VCaP (cell line): ENCODE results near the gene PITX3.

Experiments
- H3K27ac ChIP-seq: fragments of 450-650 bp; 2 replicates; pipeline ENCODE4 v1.5.1; 2017
- TF ChIP-seq, protein P1 (sequence below): fragments of 450-650 bp; conservative IDR thresholded peaks from 2 replicates; pipeline ENCODE4 v1.5.1; 2017; ENCODE audit warnings: mild to moderate bottlenecking, moderate library complexity

Gene PITX3

DNA sequence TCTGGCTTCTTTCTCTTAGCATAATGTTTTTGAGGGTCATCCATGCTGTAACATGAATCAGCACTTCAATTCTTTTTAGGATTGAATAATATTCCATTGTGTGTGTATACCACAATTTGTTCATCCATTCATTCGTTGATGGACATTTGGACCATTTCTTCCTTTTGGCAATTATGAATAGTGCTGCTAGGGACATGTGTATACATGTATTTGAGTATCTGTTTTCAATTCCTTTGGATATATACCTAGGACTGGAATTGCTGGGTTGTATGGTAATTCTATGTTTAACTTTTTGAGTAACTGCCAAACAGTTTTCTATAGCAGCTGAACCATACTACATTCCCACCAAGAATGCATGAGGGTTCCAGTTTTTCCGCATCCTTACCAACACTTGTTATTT is 43.2 kb upstream of the PITX3 start:
- no peak overlapping the region for H3K27ac ChIP-seq
- TF ChIP-seq, protein P1, sequence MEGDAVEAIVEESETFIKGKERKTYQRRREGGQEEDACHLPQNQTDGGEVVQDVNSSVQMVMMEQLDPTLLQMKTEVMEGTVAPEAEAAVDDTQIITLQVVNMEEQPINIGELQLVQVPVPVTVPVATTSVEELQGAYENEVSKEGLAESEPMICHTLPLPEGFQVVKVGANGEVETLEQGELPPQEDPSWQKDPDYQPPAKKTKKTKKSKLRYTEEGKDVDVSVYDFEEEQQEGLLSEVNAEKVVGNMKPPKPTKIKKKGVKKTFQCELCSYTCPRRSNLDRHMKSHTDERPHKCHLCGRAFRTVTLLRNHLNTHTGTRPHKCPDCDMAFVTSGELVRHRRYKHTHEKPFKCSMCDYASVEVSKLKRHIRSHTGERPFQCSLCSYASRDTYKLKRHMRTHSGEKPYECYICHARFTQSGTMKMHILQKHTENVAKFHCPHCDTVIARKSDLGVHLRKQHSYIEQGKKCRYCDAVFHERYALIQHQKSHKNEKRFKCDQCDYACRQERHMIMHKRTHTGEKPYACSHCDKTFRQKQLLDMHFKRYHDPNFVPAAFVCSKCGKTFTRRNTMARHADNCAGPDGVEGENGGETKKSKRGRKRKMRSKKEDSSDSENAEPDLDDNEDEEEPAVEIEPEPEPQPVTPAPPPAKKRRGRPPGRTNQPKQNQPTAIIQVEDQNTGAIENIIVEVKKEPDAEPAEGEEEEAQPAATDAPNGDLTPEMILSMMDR, result no peak

DNA sequence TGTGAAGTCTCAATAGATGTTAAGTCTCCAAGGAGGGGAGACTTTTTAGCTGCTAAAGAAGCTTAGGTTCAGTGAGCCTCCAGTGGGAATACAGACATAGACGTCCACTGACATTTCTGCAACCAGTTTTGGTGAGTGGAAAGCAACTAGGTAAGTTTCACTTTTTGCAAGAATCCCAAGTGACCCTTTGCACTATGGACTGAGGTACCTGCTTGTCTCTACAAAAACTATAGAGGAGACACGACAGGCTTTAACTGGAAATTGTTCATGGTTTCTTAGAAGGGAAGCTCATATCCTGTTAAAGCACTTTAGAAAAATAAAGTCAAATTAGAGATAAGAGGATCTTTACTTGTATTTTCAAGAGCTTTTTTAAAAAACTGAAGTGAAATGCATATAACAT is 42.6 kb upstream of the PITX3 start:
- no peak overlapping the region for H3K27ac ChIP-seq
- TF ChIP-seq, protein P1, result no peak

DNA sequence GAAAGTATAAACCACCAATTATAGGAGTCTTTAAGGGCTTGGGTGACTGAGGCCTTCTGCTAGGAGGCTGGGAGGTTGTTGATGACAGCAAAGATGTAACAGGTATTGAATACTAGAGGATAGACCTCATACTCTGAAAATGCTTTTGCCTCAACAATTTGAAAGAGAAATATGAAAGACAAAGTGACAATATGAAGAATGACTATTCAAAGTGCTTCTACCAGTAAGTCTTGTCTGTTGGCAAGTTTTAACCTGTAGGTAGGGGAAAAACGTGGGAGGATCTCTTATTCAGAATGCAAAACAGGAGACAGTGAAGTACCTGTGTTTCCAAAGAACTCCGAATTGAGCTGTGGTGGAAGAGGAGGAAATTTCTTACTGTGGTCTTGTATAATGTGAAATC is 42.2 kb upstream of the PITX3 start:
- H3K27ac ChIP-seq, result no peak overlapping the region
- TF ChIP-seq, protein P1, result no peak

DNA sequence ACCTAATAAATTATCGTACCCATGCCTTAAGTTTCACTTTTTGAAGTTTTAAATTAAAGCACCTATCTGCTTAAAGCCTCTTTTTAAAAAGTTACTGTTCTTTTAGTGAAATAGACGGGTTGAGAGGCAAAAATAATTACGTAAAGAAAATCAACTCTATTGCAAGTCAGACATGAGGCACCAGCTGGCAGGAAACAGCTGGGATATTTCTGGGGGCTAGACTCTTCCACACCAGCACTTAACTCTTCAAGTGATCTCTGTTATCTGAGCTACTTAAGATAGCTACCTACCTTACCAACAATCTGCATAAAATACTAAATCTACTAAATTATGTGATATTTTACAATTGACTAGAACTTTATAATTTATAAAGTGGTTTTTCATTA is 39.8 kb upstream of the PITX3 start:
- TF ChIP-seq, protein P1, result no peak
- peak overlapping the region; percentile 28 for H3K27ac ChIP-seq

DNA sequence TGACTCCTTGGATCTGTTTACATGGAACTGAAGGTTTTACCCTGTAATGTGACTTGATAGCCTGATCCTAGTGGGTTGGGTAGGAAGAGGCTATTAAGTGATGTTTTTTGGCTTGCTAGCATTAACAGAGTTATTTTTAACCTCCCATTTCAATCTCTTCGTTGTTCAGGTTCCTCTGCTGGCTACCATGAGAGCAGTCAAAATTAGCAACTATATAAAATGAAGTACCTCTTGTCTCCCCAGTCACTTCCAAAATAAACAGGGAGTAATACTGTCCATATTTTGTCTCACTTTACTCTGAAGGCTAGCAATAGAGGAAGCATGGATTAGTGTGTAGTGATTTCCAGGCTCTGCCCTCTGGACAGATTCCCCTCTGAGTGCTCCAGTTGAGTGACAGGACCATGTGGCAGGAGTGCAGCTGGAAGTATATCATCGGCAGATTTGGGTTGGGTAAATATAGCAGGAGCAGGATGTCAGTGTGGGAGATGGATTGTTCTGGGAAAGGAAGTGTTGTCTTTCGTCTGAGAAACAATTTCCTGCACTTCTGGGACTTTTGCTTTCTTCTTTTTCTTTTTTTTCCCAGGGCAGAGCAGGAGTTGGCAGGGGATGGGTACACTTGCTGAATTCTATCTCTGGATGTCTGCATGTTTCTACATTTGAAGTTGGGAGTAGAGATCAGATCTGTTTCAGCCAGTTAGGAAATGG is 39.2 kb upstream of the PITX3 start:
- TF ChIP-seq, protein P1, result no peak
- peak overlapping the region; percentile 28 for H3K27ac ChIP-seq

DNA sequence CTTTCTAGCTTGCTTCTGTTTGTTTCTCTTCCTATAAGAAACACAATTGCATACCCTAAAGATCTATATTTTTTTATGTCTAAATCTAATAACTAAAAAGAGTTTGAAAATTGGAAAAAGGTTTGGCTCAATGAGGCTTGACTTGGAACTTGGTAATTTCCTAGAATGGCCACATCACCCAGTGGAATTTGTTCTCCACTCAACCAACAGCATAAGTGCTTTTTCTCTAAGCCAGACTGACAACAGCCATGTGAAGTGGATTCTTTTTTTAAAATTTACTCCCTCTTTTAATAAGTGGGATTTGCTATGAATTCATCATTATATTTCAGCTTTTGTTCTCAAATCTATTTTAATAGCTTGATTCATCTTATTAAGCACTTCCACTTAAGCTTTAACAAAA is 37.8 kb upstream of the PITX3 start:
- TF ChIP-seq, protein P1, result no peak
- no peak overlapping the region for H3K27ac ChIP-seq

DNA sequence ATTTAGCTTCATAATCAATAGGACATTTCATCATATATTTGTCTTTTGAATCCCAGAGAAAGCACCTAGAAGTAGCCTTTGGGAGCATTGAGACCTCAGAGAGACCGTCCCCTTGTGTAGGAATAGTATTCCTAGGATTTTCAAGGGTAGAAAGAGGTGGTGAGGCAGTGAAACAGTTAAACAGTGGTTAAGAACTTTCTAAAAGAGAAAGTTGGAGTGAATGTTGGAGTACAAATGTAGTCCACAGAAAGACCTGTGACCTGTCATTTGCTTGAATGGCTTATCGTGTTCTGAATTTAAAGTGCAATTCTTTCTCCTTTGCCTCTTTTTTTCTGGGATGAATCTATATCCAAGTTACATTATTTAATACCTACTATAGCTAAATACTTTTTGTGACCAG is 34.0 kb upstream of the PITX3 start:
- TF ChIP-seq, protein P1, result no peak
- no peak overlapping the region for H3K27ac ChIP-seq
